Measurements from ENCODE around the gene ZNF30. TPM values are rescaled to one million over a fixed set of nuclear protein-coding genes. Genes with fewer than 3 reads are reported as not detected.
A peak's percentile ranks its signal among the peaks of the same experiment; 100 is the strongest.
"Not testable (repeated sequence)": the region's sequence is repeated elsewhere in the genome, so short reads cannot be mapped to it uniquely, and the experiment has no call there.

The ZNF30 gene
- total RNA-seq, 1 experiment from 2014 or later, result 8.3 TPM

DNA sequence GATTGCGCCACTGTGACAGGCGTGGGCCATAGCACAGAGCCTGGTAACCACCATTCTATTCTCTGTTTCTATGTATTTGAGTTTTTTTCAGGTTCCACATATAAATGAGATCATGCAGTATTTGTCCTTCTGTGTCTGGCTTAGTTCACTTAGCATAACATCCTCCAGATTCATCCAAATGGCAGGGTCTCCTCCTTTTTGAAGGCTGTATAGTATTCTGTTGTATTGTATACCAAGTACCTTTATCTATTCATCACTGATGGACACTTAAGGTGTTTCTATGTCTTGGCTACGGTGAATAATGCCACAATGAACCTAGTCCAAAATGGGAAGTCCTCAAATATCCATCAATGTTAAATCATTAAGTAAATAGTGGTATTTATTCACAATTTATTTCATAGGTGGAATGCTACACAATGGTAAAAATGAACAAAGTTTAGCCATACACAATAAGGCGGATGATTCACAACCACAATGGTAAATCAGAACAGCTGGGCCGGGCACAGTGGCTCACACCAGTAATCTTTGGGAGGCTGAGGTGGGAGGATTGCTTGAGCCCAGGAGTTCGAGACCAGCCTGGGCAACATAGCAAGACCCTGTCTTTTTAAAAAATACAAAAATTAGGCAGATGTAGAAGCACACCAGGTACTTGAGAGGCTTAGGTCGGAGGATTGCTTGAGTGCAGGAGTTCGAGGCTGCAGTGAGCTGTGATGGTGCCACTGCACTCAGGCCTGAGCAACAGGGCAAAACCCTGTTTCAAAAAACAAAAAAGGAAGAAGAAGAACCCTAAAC lies 65.0 kb downstream of the ZNF30 start:
- 0 out of 2 replicates have a peak, but pooled peaks cover 1% of the 10 kb centered on the region for H3K4me1 ChIP-seq (ENCODE audit: insufficient read depth, low read length)
- H2AFZ ChIP-seq (ENCODE audit: low read length), result no peak overlapping the region
- DNase-seq, result no peak
- no peaks in the 10 kb centered on the region for H3K79me1 ChIP-seq (ENCODE audit: insufficient read depth, low read depth, low read length, poor library complexity, severe bottlenecking)
- WGBS (ENCODE audit: extremely low coverage, insufficient read length, low lambda C conversion rate), result no CpG with 5 or more reads among the region's 8 CpGs
- H3K27ac ChIP-seq (ENCODE audit: insufficient read length, low read depth, low read length), result no peak overlapping the region
- H3K9ac ChIP-seq (ENCODE audit: extremely low read depth, insufficient read length, low read length), result no peak overlapping the region
- H4K91ac ChIP-seq (ENCODE audit: insufficient read length, low read depth, low read length), result no peak overlapping the region
- H2BK20ac ChIP-seq (ENCODE audit: low read depth, low read length, poor library complexity, severe bottlenecking), result no peak overlapping the region
- peaks cover 6 to 7% of the 10 kb centered on the region in 2 experiments for H3K4me1 Mint-ChIP-seq
- no peak overlapping the region for H2BK15ac ChIP-seq (ENCODE audit: low read depth, low read length)
- no peaks in the 10 kb centered on the region for H3K27me3 ChIP-seq (ENCODE audit: insufficient read depth, low read length)
- no peak overlapping the region for H2BK5ac ChIP-seq (ENCODE audit: insufficient read length, low read length)
- TF ChIP-seq, protein P1, sequence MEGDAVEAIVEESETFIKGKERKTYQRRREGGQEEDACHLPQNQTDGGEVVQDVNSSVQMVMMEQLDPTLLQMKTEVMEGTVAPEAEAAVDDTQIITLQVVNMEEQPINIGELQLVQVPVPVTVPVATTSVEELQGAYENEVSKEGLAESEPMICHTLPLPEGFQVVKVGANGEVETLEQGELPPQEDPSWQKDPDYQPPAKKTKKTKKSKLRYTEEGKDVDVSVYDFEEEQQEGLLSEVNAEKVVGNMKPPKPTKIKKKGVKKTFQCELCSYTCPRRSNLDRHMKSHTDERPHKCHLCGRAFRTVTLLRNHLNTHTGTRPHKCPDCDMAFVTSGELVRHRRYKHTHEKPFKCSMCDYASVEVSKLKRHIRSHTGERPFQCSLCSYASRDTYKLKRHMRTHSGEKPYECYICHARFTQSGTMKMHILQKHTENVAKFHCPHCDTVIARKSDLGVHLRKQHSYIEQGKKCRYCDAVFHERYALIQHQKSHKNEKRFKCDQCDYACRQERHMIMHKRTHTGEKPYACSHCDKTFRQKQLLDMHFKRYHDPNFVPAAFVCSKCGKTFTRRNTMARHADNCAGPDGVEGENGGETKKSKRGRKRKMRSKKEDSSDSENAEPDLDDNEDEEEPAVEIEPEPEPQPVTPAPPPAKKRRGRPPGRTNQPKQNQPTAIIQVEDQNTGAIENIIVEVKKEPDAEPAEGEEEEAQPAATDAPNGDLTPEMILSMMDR (conservative IDR thresholded peaks at IDR 0.05), result no peak
- H3K27ac Mint-ChIP-seq, result no peak overlapping the region; a peak in 1 of 7 replicates
- no peak overlapping the region for H3K4me3 Mint-ChIP-seq
- H3K36me3 Mint-ChIP-seq (ENCODE audit: insufficient read depth in 1 of 3, low read depth in 3 of 3), result peaks cover 0 to 5% (median 0%) of the 10 kb centered on the region in 3 experiments; a peak in 3 of 7 replicates
- H4K8ac ChIP-seq (replicated peaks; ENCODE audit: insufficient read length, low read depth, low read length), result no peak overlapping the region
- H3K4me2 ChIP-seq (ENCODE audit: insufficient read depth, insufficient read length, low read length), result no peak overlapping the region
- no peak overlapping the region for H3K18ac ChIP-seq (ENCODE audit: insufficient read length, low read depth, low read length)
- no peaks in the 10 kb centered on the region for H3K23me2 ChIP-seq (ENCODE audit: insufficient read length, low read depth, low read length, poor library complexity, severe bottlenecking)
- no peak overlapping the region for H3K23ac ChIP-seq (ENCODE audit: insufficient read length, low read depth, low read length)
- peaks cover 0 to 5% of the 10 kb centered on the region in 2 experiments; a peak in 2 of 5 replicates for H3K9me3 Mint-ChIP-seq
- H3T11ph ChIP-seq (ENCODE audit: low read length), result no peak overlapping the region
- H3K27me3 Mint-ChIP-seq (ENCODE audit: low read depth), result no peaks in the 10 kb centered on the region; the same call in 1 of the 2 replicates
- no peak overlapping the region for H4K5ac ChIP-seq (ENCODE audit: insufficient read length, low read depth, low read length)
- no peak overlapping the region for H2BK12ac ChIP-seq (ENCODE audit: insufficient read length, low read depth, low read length)
- H3K14ac ChIP-seq (ENCODE audit: insufficient read depth, low read length), result no peak overlapping the region
- no peak overlapping the region for H2AK5ac ChIP-seq (ENCODE audit: insufficient read length, low read length)
- no peak overlapping the region for H3K4ac ChIP-seq (ENCODE audit: low read depth, low read length)
- no peaks in the 10 kb centered on the region for H3K9me3 ChIP-seq (ENCODE audit: control insufficient read depth, low read depth, low read length)
- no peak overlapping the region for H3K56ac ChIP-seq (ENCODE audit: insufficient read length, low read depth, low read length)
- H2BK120ac ChIP-seq (ENCODE audit: low read depth, low read length, poor library complexity, severe bottlenecking), result no peak overlapping the region
- no peaks in the 10 kb centered on the region for H3K79me2 ChIP-seq (ENCODE audit: insufficient read depth, low read length)
- no peaks in the 10 kb centered on the region for H4K20me1 ChIP-seq (ENCODE audit: control insufficient read depth, insufficient read depth, insufficient read length)

DNA sequence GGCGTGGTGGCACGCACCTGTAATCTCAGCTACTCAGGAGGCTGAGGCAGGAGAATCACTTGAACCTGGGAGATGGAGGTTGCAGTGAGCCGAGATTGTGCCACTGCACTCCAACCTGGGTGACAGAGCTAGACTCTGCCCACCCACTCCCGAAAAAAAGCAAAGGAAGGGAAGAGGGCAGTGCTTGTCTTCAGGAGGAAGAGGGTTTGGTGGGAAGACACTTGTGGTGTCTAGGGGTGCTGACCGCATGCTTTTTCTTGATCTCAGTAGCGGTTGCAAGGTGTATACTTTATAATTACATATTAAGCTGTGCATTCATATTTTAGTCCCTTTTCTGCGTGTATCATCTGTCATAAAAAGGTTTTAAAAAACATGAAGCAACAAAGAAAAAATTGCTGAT lies 65.9 kb downstream of the ZNF30 start:
- not testable (repeated sequence) for H3K4ac ChIP-seq (ENCODE audit: low read depth, low read length); H2BK20ac ChIP-seq (ENCODE audit: low read depth, low read length, poor library complexity, severe bottlenecking); H3K27me3 Mint-ChIP-seq (ENCODE audit: low read depth); H3K79me2 ChIP-seq (ENCODE audit: insufficient read depth, low read length); H3K27ac ChIP-seq (ENCODE audit: insufficient read length, low read depth, low read length); H3K23me2 ChIP-seq (ENCODE audit: insufficient read length, low read depth, low read length, poor library complexity, severe bottlenecking); H2BK12ac ChIP-seq (ENCODE audit: insufficient read length, low read depth, low read length); H4K20me1 ChIP-seq (ENCODE audit: control insufficient read depth, insufficient read depth, insufficient read length); DNase-seq; H3K27me3 ChIP-seq (ENCODE audit: insufficient read depth, low read length); H3T11ph ChIP-seq (ENCODE audit: low read length); H2BK5ac ChIP-seq (ENCODE audit: insufficient read length, low read length); H3K9me3 ChIP-seq (ENCODE audit: control insufficient read depth, low read depth, low read length); H3K79me1 ChIP-seq (ENCODE audit: insufficient read depth, low read depth, low read length, poor library complexity, severe bottlenecking); H3K36me3 Mint-ChIP-seq (ENCODE audit: insufficient read depth in 1 of 3, low read depth in 3 of 3); H4K8ac ChIP-seq (replicated peaks; ENCODE audit: insufficient read length, low read depth, low read length); H2BK120ac ChIP-seq (ENCODE audit: low read depth, low read length, poor library complexity, severe bottlenecking); H2BK15ac ChIP-seq (ENCODE audit: low read depth, low read length); H3K56ac ChIP-seq (ENCODE audit: insufficient read length, low read depth, low read length); H3K14ac ChIP-seq (ENCODE audit: insufficient read depth, low read length); H3K18ac ChIP-seq (ENCODE audit: insufficient read length, low read depth, low read length); H2AFZ ChIP-seq (ENCODE audit: low read length); H4K91ac ChIP-seq (ENCODE audit: insufficient read length, low read depth, low read length); H3K9ac ChIP-seq (ENCODE audit: extremely low read depth, insufficient read length, low read length); H3K4me1 ChIP-seq (ENCODE audit: insufficient read depth, low read length); H3K23ac ChIP-seq (ENCODE audit: insufficient read length, low read depth, low read length); H3K9me3 Mint-ChIP-seq; H3K4me3 Mint-ChIP-seq; H4K5ac ChIP-seq (ENCODE audit: insufficient read length, low read depth, low read length); H2AK5ac ChIP-seq (ENCODE audit: insufficient read length, low read length); H3K4me2 ChIP-seq (ENCODE audit: insufficient read depth, insufficient read length, low read length)
- WGBS (ENCODE audit: extremely low coverage, insufficient read length, low lambda C conversion rate), result no CpG with 5 or more reads among the region's 7 CpGs
- H3K4me1 Mint-ChIP-seq, result peaks cover 14 to 15% of the 10 kb centered on the region in 2 experiments
- H3K27ac Mint-ChIP-seq, result peak overlapping the region in 1 of 3 experiments; percentile 65; a peak in 1 of 7 replicates

Measured in H9 (cell line).